Stimulated activated CD4-positive, alpha-beta T cell treated with anti-CD3 and anti-CD28 coated beads, TNF-alpha, amount 100 ng/mL, for 24 hours (primary cell): ENCODE data around the gene BLTP3A.

ENCODE experiments used
- DNase-seq, 3 experiments: peaks; one replicate each; pipeline ENCODE4 v3.0.0-alpha.2; 2020; ENCODE audit warnings: low read depth in 3 of 3

The BLTP3A gene

DNA sequence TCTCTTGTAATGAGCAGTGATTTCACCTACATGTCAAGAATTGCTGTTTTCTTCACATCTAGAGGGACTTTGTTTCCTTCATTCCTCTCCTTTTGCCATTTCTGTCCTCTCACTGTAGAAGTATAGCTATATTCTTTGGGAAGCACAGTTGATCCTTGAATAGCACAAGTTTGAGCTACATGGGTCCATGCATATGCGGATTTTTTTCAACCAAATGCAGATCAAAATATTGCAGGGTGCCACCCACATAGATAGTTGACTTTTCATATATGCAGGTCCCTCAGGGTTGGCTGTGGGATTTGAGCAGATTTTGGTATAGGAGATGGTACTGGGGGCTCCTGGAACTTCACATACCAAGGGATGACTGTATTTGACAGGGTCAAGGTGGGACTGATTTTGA lies 41.1 kb downstream of the BLTP3A start:
- no peak for DNase-seq

GRCh38 chr6:34834789-34835518 lies 43.1 kb downstream of the BLTP3A start:
- no peak for DNase-seq

GRCh38 chr6:34836008-34836407 lies 44.1 kb downstream of the BLTP3A start:
- no peak for DNase-seq

GRCh38 chr6:34836451-34836850 lies 44.6 kb downstream of the BLTP3A start:
- no peak for DNase-seq

DNA sequence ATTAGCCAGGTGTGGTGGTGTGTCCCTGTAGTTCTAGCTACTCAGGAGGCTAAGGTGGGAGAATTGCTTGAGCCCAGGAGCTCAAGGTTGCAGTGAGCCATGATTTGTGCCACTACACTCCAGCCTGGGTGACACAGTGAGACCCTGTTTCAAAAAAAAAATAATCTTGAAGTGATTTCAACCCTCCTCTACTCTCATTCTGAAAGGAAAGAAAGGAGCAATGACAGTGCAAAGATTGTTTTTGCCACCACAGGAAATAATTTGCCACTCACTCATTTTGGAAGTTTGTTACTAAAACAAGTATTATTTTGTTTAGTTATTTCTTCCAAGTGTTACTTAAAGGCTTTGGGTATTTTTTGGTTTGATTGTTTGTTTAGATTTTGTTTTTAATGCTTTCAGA lies 45.6 kb downstream of the BLTP3A start:
- DNase-seq = no peak

DNA sequence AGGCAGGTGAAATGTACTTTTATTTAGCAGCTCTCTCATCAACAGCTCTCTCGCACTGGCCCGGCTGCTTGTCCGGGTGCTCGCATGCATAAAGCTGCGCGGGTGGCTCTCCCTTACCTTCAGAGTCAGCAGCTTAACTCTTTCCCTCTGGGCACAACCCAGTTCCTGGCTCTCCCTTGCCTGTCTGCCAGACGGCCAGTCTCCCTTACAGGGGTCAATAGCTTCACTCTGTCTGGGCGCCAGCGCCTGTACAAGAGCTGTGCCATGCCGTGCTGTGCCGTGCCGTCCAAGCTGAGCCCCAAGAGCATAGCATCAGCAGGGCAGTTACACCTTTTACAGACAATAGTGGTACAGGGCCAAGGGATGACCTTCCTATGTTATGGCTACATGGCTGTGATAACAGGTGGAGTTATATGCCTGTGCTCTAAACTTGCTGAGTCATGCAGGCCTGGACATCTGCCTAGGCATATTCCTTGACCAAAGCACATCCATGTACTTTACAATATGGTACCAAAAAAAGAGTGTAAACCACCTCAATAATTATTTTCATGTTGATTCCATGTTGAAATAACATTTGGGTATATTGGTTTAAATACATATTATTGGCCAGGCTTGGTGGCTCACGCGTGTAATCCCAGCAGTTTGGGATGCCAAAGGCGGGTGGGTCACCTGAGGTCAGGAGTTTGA lies 47.9 kb downstream of the BLTP3A start:
- DNase-seq = no peak
